ENCODE data around the gene CDH23. TPM values are rescaled to one million over a fixed set of nuclear protein-coding genes. Genes with fewer than 3 reads are reported as not detected.

The CDH23 gene
- total and polyA plus RNA-seq, 12 donors = 1.7 to 20.2 (median 7.8) TPM

- no peaks in the 10 kb centered on the region for H3K27me3 ChIP-seq
- intact Hi-C loops (cut with DNase I) = no loop called here
- no peak overlapping the region for H3K4me3 ChIP-seq
- peaks cover 0 to 6% of the 10 kb centered on the region in 2 donors for H3K36me3 ChIP-seq (replicated peaks in 1 of 2)
- H3K4me1 ChIP-seq (replicated peaks in 1 of 2) = no peaks in the 10 kb centered on the region
- TF ChIP-seq POLR2A (IDR thresholded peaks at IDR 0.05) (no peak), CTCF (IDR thresholded peaks at IDR 0.05) (no peak)
- 85 to 96% (median 90%) methylated on average over 6 of the region's 6 CpGs for WGBS, 4 donors
- H3K27ac ChIP-seq = no peak overlapping the region
- DNase-seq = no peak
- H3K9me3 ChIP-seq (replicated peaks in 1 of 3) = no peaks in the 10 kb centered on the region
Measured at GRCh38 chr10:71365366-71365765, 31.4 kb upstream of the CDH23 start.

GRCh38 chr10:71366690-71367089 lies 30.0 kb upstream of the CDH23 start:
- Histone ChIP-seq H3K9me3 (replicated peaks in 1 of 3) (no peaks in the 10 kb centered on the region), H3K27ac (no peak overlapping the region), H3K27me3 (no peaks in the 10 kb centered on the region), H3K4me1 (replicated peaks in 1 of 2) (no peaks in the 10 kb centered on the region), H3K4me3 (no peak overlapping the region), H3K36me3 (replicated peaks in 1 of 2) (peaks cover 0 to 6% of the 10 kb centered on the region in 2 donors)
- no peak for DNase-seq
- TF ChIP-seq CTCF (IDR thresholded peaks at IDR 0.05) (no peak), POLR2A (IDR thresholded peaks at IDR 0.05) (no peak)
- intact Hi-C loops (cut with DNase I) = no loop called here
- WGBS, 4 donors = 73 to 87% (median 79%) methylated on average over 6 to 8 of the region's 8 CpGs

- 56 to 67% (median 62%) methylated on average over 1 to 2 of the region's 2 CpGs for WGBS, 4 donors
- Histone ChIP-seq H3K27ac (peak overlapping the region in 1 of 5 donors; percentile 29), H3K4me3 (no peak overlapping the region), H3K27me3 (no peaks in the 10 kb centered on the region), H3K9me3 (replicated peaks in 1 of 3) (no peaks in the 10 kb centered on the region), H3K36me3 (replicated peaks in 1 of 2) (peaks cover 0 to under 1% of the 10 kb centered on the region in 2 donors), H3K4me1 (replicated peaks in 1 of 2) (no peaks in the 10 kb centered on the region)
- intact Hi-C loops (cut with DNase I) = no loop called here
- TF ChIP-seq POLR2A (IDR thresholded peaks at IDR 0.05) (no peak), CTCF (IDR thresholded peaks at IDR 0.05) (no peak)
- peak in 1 of 7 donors; percentile 19 for DNase-seq
Measured at GRCh38 chr10:71367271-71367670, 29.4 kb upstream of the CDH23 start.

- TF ChIP-seq POLR2A (IDR thresholded peaks at IDR 0.05) = no peak
- TF ChIP-seq CTCF (IDR thresholded peaks at IDR 0.05) = no peak
- Histone ChIP-seq H3K27ac (no peak overlapping the region), H3K4me3 (no peak overlapping the region), H3K4me1 (replicated peaks in 1 of 2) (no peaks in the 10 kb centered on the region), H3K27me3 (no peaks in the 10 kb centered on the region), H3K9me3 (replicated peaks in 1 of 3) (no peaks in the 10 kb centered on the region), H3K36me3 (replicated peaks in 1 of 2) (no peaks in the 10 kb centered on the region)
- DNase-seq = no peak
- intact Hi-C loops (cut with DNase I) = no loop called here
- 76 to 100% (median 85%) methylated on average over 1 of the region's 1 CpG for WGBS, 4 donors
Measured at GRCh38 chr10:71368176-71368575, 28.5 kb upstream of the CDH23 start.

All from adrenal gland (tissue), 12 donors.